Suprapubic skin (tissue), 4 donors: ENCODE measurements around the gene NPTX1. TPM values are rescaled to one million over a fixed set of nuclear protein-coding genes. Genes with fewer than 3 reads are reported as not detected.

Experiments used
- DNase-seq, 2 donors: peaks; one replicate each; pipeline ENCODE4 v3.0.0-alpha.2; 2019; ENCODE audit warnings: low spot score in 2 of 2
- H3K27ac ChIP-seq: fragments of 200-600 bp; sonication (generic); one replicate; pipeline ENCODE4 v1.5.1; 2019
- H3K27me3 ChIP-seq: fragments of 200-600 bp; sonication (generic); one replicate; pipeline ENCODE4 v1.5.1; 2019
- H3K36me3 ChIP-seq: fragments of 200-600 bp; sonication (generic); one replicate; pipeline ENCODE4 v1.5.1; 2019
- H3K4me1 ChIP-seq: fragments of 200-600 bp; sonication (generic); one replicate; pipeline ENCODE4 v1.5.1; 2019
- H3K4me3 ChIP-seq: fragments of 200-600 bp; sonication (generic); one replicate; pipeline ENCODE4 v1.5.1; 2019; ENCODE audit warnings: mild to moderate bottlenecking
- H3K9me3 ChIP-seq: fragments of 200-600 bp; sonication (generic); one replicate; pipeline ENCODE4 v1.5.1; 2019
- CTCF ChIP-seq, 2 donors: fragments of 200-600 bp in 1 of 2; fragments of 450-650 bp in 1 of 2; sonication (generic) in 1 of 2; IDR thresholded peaks; one replicate each; pipeline ENCODE4 v1.5.1; 2016 to 2019; ENCODE audit warnings: antibody characterized with exemption in 2 of 2, mild to moderate bottlenecking in 1 of 2, moderate library complexity in 1 of 2
- EP300 ChIP-seq: sonication (generic); formaldehyde crosslinking; IDR thresholded peaks from one replicate; pipeline ENCODE4 v1.6.1; 2017; ENCODE audit warnings: antibody characterized with exemption
- POLR2A ChIP-seq, 2 donors: fragments of 450-650 bp; IDR thresholded peaks; one replicate each; pipeline ENCODE4 v1.6.1; 2017; ENCODE audit warnings: antibody characterized with exemption in 2 of 2, mild to moderate bottlenecking in 2 of 2, moderate library complexity in 2 of 2
- POLR2AphosphoS5 ChIP-seq, 3 donors: sonication (generic); formaldehyde crosslinking; IDR thresholded peaks; one replicate each; pipeline ENCODE4 v1.6.1; 2017; ENCODE audit warnings: antibody characterized with exemption in 3 of 3
- WGBS: methylation state at CpG from one replicate; pipeline ENCODE4 v1.1.5; 2018; 5-methylcytosine and 5-hydroxymethylcytosine counted together
- total RNA-seq, 4 donors: library from RNA; depleted of rRNA; stranded (reverse); fragments of >200 nt; gene quantifications; one replicate each; pipeline ENCODE4 v1.1.0, GENCODE V29; 2016

Gene NPTX1
- total RNA-seq, 4 donors from 2014 or later = 0.72 to 4.2 (median 3.7) TPM

DNA sequence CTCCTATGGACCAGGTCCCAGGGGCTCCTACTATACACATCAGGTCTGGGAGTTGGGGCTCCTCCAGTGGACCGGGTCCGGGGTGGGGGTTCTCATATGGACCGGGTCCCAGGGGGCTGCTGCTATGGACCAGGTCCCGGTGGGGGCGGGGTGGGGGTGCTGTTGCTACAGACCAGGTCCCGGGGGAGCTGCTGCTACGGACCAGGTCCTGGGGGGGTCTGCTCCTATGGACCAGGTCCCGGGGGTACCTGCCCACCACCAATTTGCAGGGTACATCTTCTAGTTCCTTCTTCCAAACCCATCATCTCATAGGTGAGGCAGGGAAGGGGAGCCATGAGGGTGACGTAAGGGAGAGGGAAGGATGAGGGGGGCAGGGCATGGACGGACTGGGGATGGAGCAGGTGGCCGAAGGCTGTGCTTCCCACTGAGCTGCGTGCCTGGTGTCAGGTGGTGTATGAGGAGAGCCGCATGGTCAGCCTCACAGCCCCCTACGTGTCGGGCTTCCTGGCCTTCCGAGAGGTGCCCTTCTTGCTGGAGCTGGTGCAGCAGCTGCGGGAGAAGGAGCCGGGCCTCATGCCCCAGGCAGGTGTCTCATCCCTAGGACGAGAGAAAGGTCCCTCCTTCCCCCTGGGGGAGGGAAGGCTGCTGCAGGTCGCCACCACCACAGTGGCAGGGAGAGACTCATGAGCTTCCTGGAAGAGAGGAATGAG lies 54.9 kb downstream of the NPTX1 start:
- H3K4me3 ChIP-seq = no peak overlapping the region
- WGBS = 71% methylated on average over 7 of the region's 20 CpGs
- DNase-seq = no peak
- TF ChIP-seq POLR2AphosphoS5 (IDR thresholded peaks at IDR 0.05) (no peak), CTCF (IDR thresholded peaks at IDR 0.05) (no peak), EP300 (no peak), POLR2A (IDR thresholded peaks at IDR 0.05) (no peak)
- peaks cover 12% of the 10 kb centered on the region for H3K36me3 ChIP-seq
- H3K9me3 ChIP-seq = no peaks in the 10 kb centered on the region
- H3K27ac ChIP-seq = no peak overlapping the region
- peaks cover 18% of the 10 kb centered on the region for H3K4me1 ChIP-seq
- no peaks in the 10 kb centered on the region for H3K27me3 ChIP-seq

DNA sequence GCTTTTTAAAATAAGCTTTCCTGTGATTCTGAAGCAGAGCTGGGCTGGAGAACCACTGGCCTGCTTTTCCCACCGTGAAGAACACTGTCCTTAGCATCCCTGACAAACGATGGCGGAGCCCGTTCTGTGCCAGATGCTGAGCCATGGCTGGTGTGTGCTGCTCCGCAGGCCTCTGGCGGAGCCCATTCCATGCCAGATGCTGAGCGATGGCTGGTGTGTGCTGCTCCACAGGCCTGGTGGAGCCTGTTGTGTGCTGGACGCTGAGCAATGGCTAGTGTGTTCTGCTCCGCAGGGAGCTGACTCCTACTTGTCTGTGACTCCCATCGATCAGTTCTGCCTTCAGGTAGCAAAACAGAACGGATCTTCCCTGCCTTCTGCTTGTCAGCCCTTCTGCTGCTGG lies 57.2 kb downstream of the NPTX1 start:
- Histone ChIP-seq H3K27ac (no peak overlapping the region), H3K4me1 (peaks cover 30% of the 10 kb centered on the region), H3K27me3 (no peaks in the 10 kb centered on the region), H3K9me3 (no peaks in the 10 kb centered on the region), H3K4me3 (no peak overlapping the region), H3K36me3 (peaks cover 12% of the 10 kb centered on the region)
- DNase-seq = no peak
- 82% methylated on average over 11 of the region's 11 CpGs for WGBS
- no peak for TF ChIP-seq CTCF (IDR thresholded peaks at IDR 0.05)
- no peak for TF ChIP-seq POLR2A (IDR thresholded peaks at IDR 0.05)
- no peak for TF ChIP-seq EP300
- TF ChIP-seq POLR2AphosphoS5 (IDR thresholded peaks at IDR 0.05) = no peak

DNA sequence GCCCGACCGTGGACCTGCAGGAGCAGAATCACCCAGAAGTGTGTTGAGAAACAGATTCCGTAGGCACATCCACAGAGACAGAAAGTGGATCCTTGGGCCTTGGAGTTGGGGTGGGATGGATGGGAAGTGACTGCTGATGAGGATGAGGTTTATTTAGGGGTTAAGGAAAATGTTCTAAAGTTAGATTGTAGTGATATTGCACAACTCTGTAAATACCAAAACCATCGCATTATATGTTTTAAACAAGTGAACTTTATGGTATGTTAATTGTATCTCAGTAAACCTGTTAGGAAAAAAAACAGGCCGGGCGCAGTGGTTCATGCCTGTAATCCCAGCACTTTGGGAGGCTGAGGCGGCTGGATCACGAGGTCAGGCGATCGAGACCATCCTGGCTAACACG lies 57.8 kb downstream of the NPTX1 start:
- peaks cover 33% of the 10 kb centered on the region for H3K4me1 ChIP-seq
- 96% methylated on average over 11 of the region's 11 CpGs for WGBS
- peaks cover 12% of the 10 kb centered on the region for H3K36me3 ChIP-seq
- no peak for TF ChIP-seq EP300
- no peak for TF ChIP-seq POLR2AphosphoS5 (IDR thresholded peaks at IDR 0.05)
- TF ChIP-seq POLR2A (IDR thresholded peaks at IDR 0.05) = no peak
- no peak for TF ChIP-seq CTCF (IDR thresholded peaks at IDR 0.05)
- H3K4me3 ChIP-seq = no peak overlapping the region
- H3K27ac ChIP-seq = no peak overlapping the region
- H3K27me3 ChIP-seq = no peaks in the 10 kb centered on the region
- no peaks in the 10 kb centered on the region for H3K9me3 ChIP-seq
- no peak for DNase-seq

Other genes with a start within 250 kb of the NPTX1 start
- 100 to 1,000 TPM in 2 of 4 donors, 10 to 100 TPM in 2; 57.8 to 197 (median 94.1) TPM for gene RNF213, start 215.8 kb downstream of the NPTX1 start, total RNA-seq
- 10 to 100 TPM; 17.1 to 47.8 (median 19.3) TPM for gene ENDOV, start 61.4 kb downstream of the NPTX1 start, total RNA-seq
- gene RPTOR, start 68.2 kb upstream of the NPTX1 start, total RNA-seq = 10 to 100 TPM; 45.8 to 84.6 (median 53.0) TPM